ENCODE measurements around the gene TTLL11.
"Not testable (repeated sequence)": the region's sequence is repeated elsewhere in the genome, so short reads cannot be mapped to it uniquely, and the experiment has no call there.

TTLL11 gene

GRCh38 chr9:122011818-122012498, 81.2 kb downstream of the TTLL11 start:
- Histone ChIP-seq H3K4me1 (ENCODE audit: control insufficient read depth, insufficient read depth, low read length) (peaks cover 10% of the 10 kb centered on the region), H3K4me3 (ENCODE audit: low read length) (no peak overlapping the region), H3K36me3 (ENCODE audit: control insufficient read depth, insufficient read depth, low read length, severe bottlenecking) (no peaks in the 10 kb centered on the region), H3K9ac (ENCODE audit: low read length) (no peak overlapping the region), H3K9me3 (ENCODE audit: control insufficient read depth, low read length) (no peaks in the 10 kb centered on the region), H3K27me3 (replicated peaks; ENCODE audit: control insufficient read depth, insufficient read depth, low read length) (no peaks in the 10 kb centered on the region)
- DNase-seq (ENCODE audit: low read depth), result no peak

- Histone ChIP-seq H3K4me3 (ENCODE audit: low read length) (peak overlapping the region; percentile 52), H3K27me3 (replicated peaks; ENCODE audit: control insufficient read depth, insufficient read depth, low read length) (no peaks in the 10 kb centered on the region), H3K4me1 (ENCODE audit: control insufficient read depth, insufficient read depth, low read length) (peaks cover 10% of the 10 kb centered on the region), H3K9me3 (ENCODE audit: control insufficient read depth, low read length) (no peaks in the 10 kb centered on the region), H3K36me3 (ENCODE audit: control insufficient read depth, insufficient read depth, low read length, severe bottlenecking) (no peaks in the 10 kb centered on the region), H3K9ac (ENCODE audit: low read length) (no peak overlapping the region)
- DNase-seq (ENCODE audit: low read depth), result no peak
Measured at GRCh38 chr9:122008559-122008958, 84.5 kb downstream of the TTLL11 start.

- no peaks in the 10 kb centered on the region for H3K36me3 ChIP-seq (ENCODE audit: control insufficient read depth, insufficient read depth, low read length, severe bottlenecking)
- no peak overlapping the region for H3K9ac ChIP-seq (ENCODE audit: low read length)
- no peak for DNase-seq (ENCODE audit: low read depth)
- no peak overlapping the region for H3K4me3 ChIP-seq (ENCODE audit: low read length)
- H3K27me3 ChIP-seq (replicated peaks; ENCODE audit: control insufficient read depth, insufficient read depth, low read length), result no peaks in the 10 kb centered on the region
- H3K4me1 ChIP-seq (ENCODE audit: control insufficient read depth, insufficient read depth, low read length), result peaks cover 10% of the 10 kb centered on the region
- H3K9me3 ChIP-seq (ENCODE audit: control insufficient read depth, low read length), result no peaks in the 10 kb centered on the region
Measured at GRCh38 chr9:122007837-122008236, 85.3 kb downstream of the TTLL11 start.

GRCh38 chr9:122005597-122005996, 87.5 kb downstream of the TTLL11 start:
- no peak overlapping the region for H3K9ac ChIP-seq (ENCODE audit: low read length)
- H3K9me3 ChIP-seq (ENCODE audit: control insufficient read depth, low read length), result no peaks in the 10 kb centered on the region
- DNase-seq (ENCODE audit: low read depth), result peak; percentile 59
- H3K27me3 ChIP-seq (replicated peaks; ENCODE audit: control insufficient read depth, insufficient read depth, low read length), result no peaks in the 10 kb centered on the region
- no peak overlapping the region for H3K4me3 ChIP-seq (ENCODE audit: low read length)
- peaks cover 10% of the 10 kb centered on the region for H3K4me1 ChIP-seq (ENCODE audit: control insufficient read depth, insufficient read depth, low read length)
- no peaks in the 10 kb centered on the region for H3K36me3 ChIP-seq (ENCODE audit: control insufficient read depth, insufficient read depth, low read length, severe bottlenecking)

- H3K36me3 ChIP-seq (ENCODE audit: control insufficient read depth, insufficient read depth, low read length, severe bottlenecking), result no peaks in the 10 kb centered on the region
- H3K4me3 ChIP-seq (ENCODE audit: low read length), result no peak overlapping the region
- no peaks in the 10 kb centered on the region for H3K9me3 ChIP-seq (ENCODE audit: control insufficient read depth, low read length)
- no peaks in the 10 kb centered on the region for H3K27me3 ChIP-seq (replicated peaks; ENCODE audit: control insufficient read depth, insufficient read depth, low read length)
- no peak overlapping the region for H3K9ac ChIP-seq (ENCODE audit: low read length)
- H3K4me1 ChIP-seq (ENCODE audit: control insufficient read depth, insufficient read depth, low read length), result peaks cover 10% of the 10 kb centered on the region
- DNase-seq (ENCODE audit: low read depth), result no peak
Measured at GRCh38 chr9:122004589-122004988, 88.5 kb downstream of the TTLL11 start.

- Histone ChIP-seq H3K4me1 (ENCODE audit: control insufficient read depth, insufficient read depth, low read length) (peaks cover 9% of the 10 kb centered on the region), H3K9ac (ENCODE audit: low read length) (no peak overlapping the region), H3K4me3 (ENCODE audit: low read length) (no peak overlapping the region), H3K27me3 (replicated peaks; ENCODE audit: control insufficient read depth, insufficient read depth, low read length) (no peaks in the 10 kb centered on the region), H3K9me3 (ENCODE audit: control insufficient read depth, low read length) (no peaks in the 10 kb centered on the region), H3K36me3 (ENCODE audit: control insufficient read depth, insufficient read depth, low read length, severe bottlenecking) (no peaks in the 10 kb centered on the region)
- DNase-seq (ENCODE audit: low read depth), result no peak
Measured at GRCh38 chr9:122001491-122002201, 91.5 kb downstream of the TTLL11 start.

GRCh38 chr9:122000526-122000925, 92.6 kb downstream of the TTLL11 start:
- not testable (repeated sequence) for DNase-seq (ENCODE audit: low read depth); H3K9ac ChIP-seq (ENCODE audit: low read length); H3K9me3 ChIP-seq (ENCODE audit: control insufficient read depth, low read length); H3K4me1 ChIP-seq (ENCODE audit: control insufficient read depth, insufficient read depth, low read length); H3K27me3 ChIP-seq (replicated peaks; ENCODE audit: control insufficient read depth, insufficient read depth, low read length); H3K4me3 ChIP-seq (ENCODE audit: low read length); H3K36me3 ChIP-seq (ENCODE audit: control insufficient read depth, insufficient read depth, low read length, severe bottlenecking)

- DNase-seq (ENCODE audit: low read depth), result no peak
- H3K9me3 ChIP-seq (ENCODE audit: control insufficient read depth, low read length), result no peaks in the 10 kb centered on the region
- H3K4me1 ChIP-seq (ENCODE audit: control insufficient read depth, insufficient read depth, low read length), result peaks cover 9% of the 10 kb centered on the region
- no peak overlapping the region for H3K9ac ChIP-seq (ENCODE audit: low read length)
- no peaks in the 10 kb centered on the region for H3K36me3 ChIP-seq (ENCODE audit: control insufficient read depth, insufficient read depth, low read length, severe bottlenecking)
- no peaks in the 10 kb centered on the region for H3K27me3 ChIP-seq (replicated peaks; ENCODE audit: control insufficient read depth, insufficient read depth, low read length)
- H3K4me3 ChIP-seq (ENCODE audit: low read length), result no peak overlapping the region
Measured at GRCh38 chr9:121999556-121999955, 93.6 kb downstream of the TTLL11 start.

- Histone ChIP-seq H3K9me3 (ENCODE audit: control insufficient read depth, low read length) (no peaks in the 10 kb centered on the region), H3K27me3 (replicated peaks; ENCODE audit: control insufficient read depth, insufficient read depth, low read length) (no peaks in the 10 kb centered on the region), H3K36me3 (ENCODE audit: control insufficient read depth, insufficient read depth, low read length, severe bottlenecking) (no peaks in the 10 kb centered on the region), H3K9ac (ENCODE audit: low read length) (no peak overlapping the region), H3K4me1 (ENCODE audit: control insufficient read depth, insufficient read depth, low read length) (peaks cover 9% of the 10 kb centered on the region), H3K4me3 (ENCODE audit: low read length) (no peak overlapping the region)
- no peak for DNase-seq (ENCODE audit: low read depth)
Measured at GRCh38 chr9:121998513-121999049, 94.5 kb downstream of the TTLL11 start.

GRCh38 chr9:121997791-121998190, 95.3 kb downstream of the TTLL11 start:
- Histone ChIP-seq H3K27me3 (replicated peaks; ENCODE audit: control insufficient read depth, insufficient read depth, low read length) (no peaks in the 10 kb centered on the region), H3K4me1 (ENCODE audit: control insufficient read depth, insufficient read depth, low read length) (peaks cover 9% of the 10 kb centered on the region), H3K4me3 (ENCODE audit: low read length) (no peak overlapping the region), H3K36me3 (ENCODE audit: control insufficient read depth, insufficient read depth, low read length, severe bottlenecking) (no peaks in the 10 kb centered on the region), H3K9ac (ENCODE audit: low read length) (no peak overlapping the region), H3K9me3 (ENCODE audit: control insufficient read depth, low read length) (no peaks in the 10 kb centered on the region)
- DNase-seq (ENCODE audit: low read depth), result no peak

- Histone ChIP-seq H3K27me3 (replicated peaks; ENCODE audit: control insufficient read depth, insufficient read depth, low read length) (no peaks in the 10 kb centered on the region), H3K4me3 (ENCODE audit: low read length) (no peak overlapping the region), H3K4me1 (ENCODE audit: control insufficient read depth, insufficient read depth, low read length) (peaks cover 9% of the 10 kb centered on the region), H3K9ac (ENCODE audit: low read length) (no peak overlapping the region), H3K36me3 (ENCODE audit: control insufficient read depth, insufficient read depth, low read length, severe bottlenecking) (no peaks in the 10 kb centered on the region), H3K9me3 (ENCODE audit: control insufficient read depth, low read length) (no peaks in the 10 kb centered on the region)
- no peak for DNase-seq (ENCODE audit: low read depth)
Measured at GRCh38 chr9:121996783-121997182, 96.3 kb downstream of the TTLL11 start.
